ENCODE results near the gene C9orf78.

The C9orf78 gene

GRCh38 chr9:129813661-129814060 lies 21.4 kb downstream of the C9orf78 start:
- Histone ChIP-seq H3K4me3 (replicated peaks; ENCODE audit: insufficient read depth, low read length) (no peak overlapping the region), H3K27ac (replicated peaks) (no peak overlapping the region), H3K27me3 (ENCODE audit: insufficient read depth, poor library complexity, severe bottlenecking) (no peaks in the 10 kb centered on the region)
- DNase-seq (ENCODE audit: low read depth in 1 of 2, low spot score in 1 of 2) = no peak
- TF ChIP-seq, protein P1, sequence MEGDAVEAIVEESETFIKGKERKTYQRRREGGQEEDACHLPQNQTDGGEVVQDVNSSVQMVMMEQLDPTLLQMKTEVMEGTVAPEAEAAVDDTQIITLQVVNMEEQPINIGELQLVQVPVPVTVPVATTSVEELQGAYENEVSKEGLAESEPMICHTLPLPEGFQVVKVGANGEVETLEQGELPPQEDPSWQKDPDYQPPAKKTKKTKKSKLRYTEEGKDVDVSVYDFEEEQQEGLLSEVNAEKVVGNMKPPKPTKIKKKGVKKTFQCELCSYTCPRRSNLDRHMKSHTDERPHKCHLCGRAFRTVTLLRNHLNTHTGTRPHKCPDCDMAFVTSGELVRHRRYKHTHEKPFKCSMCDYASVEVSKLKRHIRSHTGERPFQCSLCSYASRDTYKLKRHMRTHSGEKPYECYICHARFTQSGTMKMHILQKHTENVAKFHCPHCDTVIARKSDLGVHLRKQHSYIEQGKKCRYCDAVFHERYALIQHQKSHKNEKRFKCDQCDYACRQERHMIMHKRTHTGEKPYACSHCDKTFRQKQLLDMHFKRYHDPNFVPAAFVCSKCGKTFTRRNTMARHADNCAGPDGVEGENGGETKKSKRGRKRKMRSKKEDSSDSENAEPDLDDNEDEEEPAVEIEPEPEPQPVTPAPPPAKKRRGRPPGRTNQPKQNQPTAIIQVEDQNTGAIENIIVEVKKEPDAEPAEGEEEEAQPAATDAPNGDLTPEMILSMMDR (IDR thresholded peaks at IDR 0.05; ENCODE audit: insufficient read depth, low read length) = no peak
- TF ChIP-seq GABPA (IDR thresholded peaks at IDR 0.05; ENCODE audit: low read depth) = no peak
- TF ChIP-seq, protein P2, sequence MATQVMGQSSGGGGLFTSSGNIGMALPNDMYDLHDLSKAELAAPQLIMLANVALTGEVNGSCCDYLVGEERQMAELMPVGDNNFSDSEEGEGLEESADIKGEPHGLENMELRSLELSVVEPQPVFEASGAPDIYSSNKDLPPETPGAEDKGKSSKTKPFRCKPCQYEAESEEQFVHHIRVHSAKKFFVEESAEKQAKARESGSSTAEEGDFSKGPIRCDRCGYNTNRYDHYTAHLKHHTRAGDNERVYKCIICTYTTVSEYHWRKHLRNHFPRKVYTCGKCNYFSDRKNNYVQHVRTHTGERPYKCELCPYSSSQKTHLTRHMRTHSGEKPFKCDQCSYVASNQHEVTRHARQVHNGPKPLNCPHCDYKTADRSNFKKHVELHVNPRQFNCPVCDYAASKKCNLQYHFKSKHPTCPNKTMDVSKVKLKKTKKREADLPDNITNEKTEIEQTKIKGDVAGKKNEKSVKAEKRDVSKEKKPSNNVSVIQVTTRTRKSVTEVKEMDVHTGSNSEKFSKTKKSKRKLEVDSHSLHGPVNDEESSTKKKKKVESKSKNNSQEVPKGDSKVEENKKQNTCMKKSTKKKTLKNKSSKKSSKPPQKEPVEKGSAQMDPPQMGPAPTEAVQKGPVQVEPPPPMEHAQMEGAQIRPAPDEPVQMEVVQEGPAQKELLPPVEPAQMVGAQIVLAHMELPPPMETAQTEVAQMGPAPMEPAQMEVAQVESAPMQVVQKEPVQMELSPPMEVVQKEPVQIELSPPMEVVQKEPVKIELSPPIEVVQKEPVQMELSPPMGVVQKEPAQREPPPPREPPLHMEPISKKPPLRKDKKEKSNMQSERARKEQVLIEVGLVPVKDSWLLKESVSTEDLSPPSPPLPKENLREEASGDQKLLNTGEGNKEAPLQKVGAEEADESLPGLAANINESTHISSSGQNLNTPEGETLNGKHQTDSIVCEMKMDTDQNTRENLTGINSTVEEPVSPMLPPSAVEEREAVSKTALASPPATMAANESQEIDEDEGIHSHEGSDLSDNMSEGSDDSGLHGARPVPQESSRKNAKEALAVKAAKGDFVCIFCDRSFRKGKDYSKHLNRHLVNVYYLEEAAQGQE (IDR thresholded peaks at IDR 0.05; ENCODE audit: insufficient replicate concordance, low read depth) = no peak

DNA sequence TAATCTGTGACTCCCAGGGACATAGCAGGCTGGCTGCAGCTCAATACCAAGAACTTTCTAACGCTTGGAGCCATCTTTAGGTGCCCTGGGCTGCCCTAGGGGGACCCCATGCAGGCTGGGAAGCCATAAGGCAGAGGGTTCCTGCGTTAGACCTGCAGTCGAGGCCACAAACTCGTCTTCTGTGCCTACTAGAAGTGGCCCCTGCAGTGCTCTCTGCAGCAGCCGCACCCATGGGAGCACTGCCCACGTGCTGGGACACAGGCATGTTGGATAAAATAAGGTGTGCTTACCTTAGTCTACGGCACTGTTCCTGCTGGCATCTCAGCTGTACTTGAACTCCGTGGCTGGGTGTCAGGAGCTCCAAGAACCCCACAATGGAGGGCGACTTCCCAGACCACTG lies 22.7 kb downstream of the C9orf78 start:
- no peak for DNase-seq (ENCODE audit: low read depth in 1 of 2, low spot score in 1 of 2)
- TF ChIP-seq GABPA (IDR thresholded peaks at IDR 0.05; ENCODE audit: low read depth) (no peak), POLR2AphosphoS5 (IDR thresholded peaks at IDR 0.05; ENCODE audit: low read depth) (peak; percentile 79)
- Histone ChIP-seq H3K27ac (replicated peaks) (no peak overlapping the region), H3K27me3 (ENCODE audit: insufficient read depth, poor library complexity, severe bottlenecking) (no peaks in the 10 kb centered on the region), H3K4me3 (replicated peaks; ENCODE audit: insufficient read depth, low read length) (no peak overlapping the region)

DNA sequence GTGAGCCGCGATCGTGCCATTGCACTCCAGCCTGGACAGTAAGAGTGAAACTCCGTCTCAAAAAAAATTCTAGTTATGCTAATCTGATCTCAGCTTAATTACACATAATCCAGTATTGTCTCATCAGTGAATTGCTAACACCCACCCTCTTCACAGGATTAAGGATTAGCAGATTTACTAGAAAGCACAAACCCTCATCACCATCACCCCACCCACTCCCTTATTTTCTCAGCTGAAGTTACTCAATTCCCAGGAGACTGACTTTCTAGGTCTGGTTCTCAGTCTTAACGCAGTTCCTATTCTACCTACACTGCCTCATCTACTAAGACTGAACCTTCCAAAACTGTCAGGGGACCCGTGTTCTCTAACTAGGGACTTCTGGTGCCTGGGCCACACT lies 23.1 kb downstream of the C9orf78 start:
- DNase-seq (ENCODE audit: low read depth in 1 of 2, low spot score in 1 of 2) = no peak
- no peak overlapping the region for H3K4me3 ChIP-seq (replicated peaks; ENCODE audit: insufficient read depth, low read length)
- H3K27ac ChIP-seq (replicated peaks) = no peak overlapping the region
- TF ChIP-seq, protein P1 (IDR thresholded peaks at IDR 0.05; ENCODE audit: insufficient read depth, low read length) = no peak
- no peak for TF ChIP-seq POLR2AphosphoS5 (IDR thresholded peaks at IDR 0.05; ENCODE audit: low read depth)
- TF ChIP-seq, protein P2 (IDR thresholded peaks at IDR 0.05; ENCODE audit: insufficient replicate concordance, low read depth) = no peak
- TF ChIP-seq SPI1 (IDR thresholded peaks at IDR 0.05; ENCODE audit: borderline replicate concordance, low read depth) = no peak
- TF ChIP-seq GABPA (IDR thresholded peaks at IDR 0.05; ENCODE audit: low read depth) = no peak
- no peaks in the 10 kb centered on the region for H3K27me3 ChIP-seq (ENCODE audit: insufficient read depth, poor library complexity, severe bottlenecking)

DNA sequence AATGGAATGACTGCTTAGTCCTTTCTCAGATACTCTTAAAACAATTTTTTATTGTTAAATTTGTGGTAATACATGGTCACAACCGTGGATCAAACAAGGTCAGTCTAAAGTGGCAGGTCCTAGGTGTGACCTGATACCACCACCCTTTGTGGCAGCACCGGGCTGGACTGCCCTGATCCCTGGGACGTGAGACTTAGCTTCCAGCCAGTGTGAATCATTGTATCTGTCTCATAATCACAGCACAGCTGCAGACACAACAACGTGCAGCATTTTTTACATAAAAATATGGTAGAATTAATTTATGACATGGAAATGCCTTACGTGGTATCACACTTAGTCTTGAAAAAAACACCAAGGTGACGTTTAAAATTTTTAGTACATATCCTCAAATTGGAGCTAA lies 24.3 kb downstream of the C9orf78 start:
- no peak overlapping the region for H3K27ac ChIP-seq (replicated peaks)
- TF ChIP-seq, protein P2 (IDR thresholded peaks at IDR 0.05; ENCODE audit: insufficient replicate concordance, low read depth) = no peak
- TF ChIP-seq SPI1 (IDR thresholded peaks at IDR 0.05; ENCODE audit: borderline replicate concordance, low read depth) (no peak), GABPA (IDR thresholded peaks at IDR 0.05; ENCODE audit: low read depth) (no peak), POLR2AphosphoS5 (IDR thresholded peaks at IDR 0.05; ENCODE audit: low read depth) (no peak)
- TF ChIP-seq, protein P1 (IDR thresholded peaks at IDR 0.05; ENCODE audit: insufficient read depth, low read length) = no peak

More for the DNA sequence above, 24.3 kb downstream of the C9orf78 start:
- H3K4me3 ChIP-seq (replicated peaks; ENCODE audit: insufficient read depth, low read length) = no peak overlapping the region
- no peaks in the 10 kb centered on the region for H3K27me3 ChIP-seq (ENCODE audit: insufficient read depth, poor library complexity, severe bottlenecking)
- no peak for DNase-seq (ENCODE audit: low read depth in 1 of 2, low spot score in 1 of 2)
